IMR-90 (cell line): ENCODE measurements around the gene ATP2B2.

Experiments
- BHLHE40 ChIP-seq: fragments of 150-350 bp; IDR thresholded peaks from 2 replicates; pipeline ENCODE4 v1.6.1; 2016; ENCODE audit warnings: mild to moderate bottlenecking, low read depth, low read length
- CTCF ChIP-seq: conservative IDR thresholded peaks from 2 replicates; pipeline ENCODE4 v1.5.1; 2012; ENCODE audit warnings: mild to moderate bottlenecking, low read depth, low read length, improper control_type of control experiment
- FOS ChIP-seq: fragments of 150-350 bp; IDR thresholded peaks from 2 replicates; pipeline ENCODE4 v1.6.1; 2016; ENCODE audit warnings: low read depth, low read length
- MXI1 ChIP-seq: IDR thresholded peaks from 2 replicates; pipeline ENCODE4 v1.6.1; 2012; ENCODE audit warnings: low read depth, mild to moderate bottlenecking, low read length, moderate library complexity, borderline replicate concordance
- POLR2A ChIP-seq: IDR thresholded peaks from 2 replicates; pipeline ENCODE4 v1.6.1; 2012; ENCODE audit warnings: mild to moderate bottlenecking, low read depth, low read length
- RAD21 ChIP-seq: IDR thresholded peaks from 2 replicates; pipeline ENCODE4 v1.6.1; 2012; ENCODE audit warnings: low read length, improper control_type of control experiment
- RCOR1 ChIP-seq: IDR thresholded peaks from 2 replicates; pipeline ENCODE4 v1.6.1; 2012; ENCODE audit warnings: mild to moderate bottlenecking, low read length, improper control_type of control experiment; ENCODE audit not compliant: insufficient replicate concordance
- SMC3 ChIP-seq: fragments of 150-350 bp; IDR thresholded peaks from 2 replicates; pipeline ENCODE4 v1.6.1; 2016; ENCODE audit warnings: low read depth, mild to moderate bottlenecking, antibody characterized with exemption, low read length, moderate library complexity

GRCh38 chr3:10367506-10367905, 137.9 kb downstream of the ATP2B2 start:
- TF ChIP-seq BHLHE40 (no peak), CTCF (no peak), RAD21 (no peak), RCOR1 (no peak), SMC3 (no peak), POLR2A (0 out of 2 replicates have a peak, but pooled peaks have one; percentile 6), MXI1 (no peak), FOS (no peak)
